HCT116 (cell line): ENCODE measurements around the gene MANBA. TPM values are rescaled to one million over a fixed set of nuclear protein-coding genes. Genes with fewer than 3 reads are reported as not detected.

Experiments used
- ATAC-seq: fragments of 200-7000 bp; cut with Tn5 transposase; 2 replicates; pipeline ENCODE4 v1.9.1; 2020; ENCODE audit warnings: mild to moderate bottlenecking, moderate library complexity
- BruUV-seq: library from RNA; stranded (reverse); fragments of 400-500 nt; replicated peaks from 2 replicates; lab custom pipeline; 2021; lab: Mats Ljungman, UMichigan
- CTCF ChIA-PET: fragments of 300-600 bp; sonication (Branson Sonifier 250); formaldehyde crosslinking; loops from one replicate; lab custom pipeline; 2021; ENCODE audit warnings: antibody characterized with exemption; lab: Charles Lee
- POLR2A ChIA-PET: fragments of 300-600, 350-600 bp; sonication (Branson Sonifier 250); formaldehyde crosslinking; loops from one replicate; lab custom pipeline; 2021; ENCODE audit warnings: antibody characterized with exemption; lab: Charles Lee
- RAD21 ChIA-PET, 2 experiments: fragments of 300-600 bp; sonication (Branson Sonifier 250); formaldehyde crosslinking; loops; one replicate each; lab custom pipeline; 2023; ENCODE audit warnings: low total read pairs in 2 of 2; ENCODE audit not compliant: uncharacterized antibody in 2 of 2, unreplicated experiment in 2 of 2, low non-redundant PET in 1 of 2; lab: Charles Lee
- DNase-seq: peaks from one replicate; pipeline ENCODE4 v3.0.0-alpha.2; 2010; ENCODE audit warnings: low read depth, low spot score
- H2AFZ ChIP-seq: fragments of 200-600 bp; shearing (Covaris generic), sonication (generic); 2 replicates; pipeline ENCODE4 v1.6.1; 2017; ENCODE audit warnings: low read depth, mixed run types, mixed read lengths, antibody characterized with exemption, low read length; ENCODE audit not compliant: poor library complexity, severe bottlenecking
- H3K27ac ChIP-seq: 2 replicates; pipeline ENCODE4 v1.5.1; 2012; ENCODE audit warnings: low read depth, low read length
- H3K27me3 ChIP-seq: fragments of 200-600 bp; sonication (generic); 2 replicates; pipeline ENCODE4 v1.6.1; 2016; ENCODE audit warnings: mixed run types, low read length, mixed read lengths; ENCODE audit not compliant: insufficient read depth
- H3K36me3 ChIP-seq, 2 experiments: fragments of 200-500 bp in 1 of 2; fragments of 200-600 bp in 1 of 2; sonication (Bioruptor generic) in 1 of 2; sonication (generic) in 1 of 2; 2 replicates each; pipeline versions ENCODE4 v1.5.1 to v1.6.1; 2014 to 2016; ENCODE audit warnings: low read length in 2 of 2, inconsistent platforms in 1 of 2, mixed read lengths in 1 of 2, mixed run types in 1 of 2; ENCODE audit not compliant: insufficient read depth in 2 of 2, control insufficient read depth in 1 of 2
- H3K4me1 ChIP-seq, 2 experiments: fragments of 200-600 bp in 1 of 2; sonication (generic) in 1 of 2; 2 replicates each; pipeline versions ENCODE4 v1.5.1 to v1.6.1; 2012 to 2017; ENCODE audit warnings: low read length in 2 of 2, inconsistent platforms in 1 of 2, mild to moderate bottlenecking in 1 of 2, mixed read lengths in 1 of 2, mixed run types in 1 of 2, moderate library complexity in 1 of 2; ENCODE audit not compliant: insufficient read depth in 2 of 2, control insufficient read depth in 1 of 2
- H3K4me2 ChIP-seq: fragments of 200-600 bp; sonication (generic); 2 replicates; pipeline ENCODE4 v1.6.1; 2017; ENCODE audit warnings: mixed run types, low read length, mixed read lengths
- H3K4me3 ChIP-seq, 2 experiments: fragments of 200-600 bp in 1 of 2; sonication (generic) in 1 of 2; replicated peaks in 1 of 2; 2 replicates each; pipeline ENCODE4 v1.5.1; 2011 to 2016; ENCODE audit warnings: low read length in 2 of 2, control low read depth in 1 of 2, low read depth in 1 of 2, mild to moderate bottlenecking in 1 of 2, mixed read lengths in 1 of 2, mixed run types in 1 of 2
- H3K79me2 ChIP-seq: fragments of 200-600 bp; sonication (generic); 2 replicates; pipeline ENCODE4 v1.6.1; 2017; ENCODE audit warnings: mild to moderate bottlenecking, mixed run types, low read length, moderate library complexity, mixed read lengths; ENCODE audit not compliant: insufficient read depth
- H3K9ac ChIP-seq: fragments of 200-600 bp; sonication (generic); 2 replicates; pipeline ENCODE4 v1.6.1; 2016; ENCODE audit warnings: low read length, mixed read lengths
- H3K9me2 ChIP-seq: fragments of 200-600 bp; sonication (generic), shearing (Covaris generic); 2 replicates; pipeline ENCODE4 v1.6.1; 2017; ENCODE audit warnings: mixed run types, mild to moderate bottlenecking, moderate library complexity; ENCODE audit not compliant: insufficient read depth
- H3K9me3 ChIP-seq, 2 experiments: fragments of 200-500 bp in 1 of 2; fragments of 200-600 bp in 1 of 2; sonication (Bioruptor generic) in 1 of 2; sonication (generic) in 1 of 2; 2 replicates each; pipeline ENCODE4 v1.6.1; 2014 to 2017; ENCODE audit warnings: low read length in 2 of 2, mixed read lengths in 2 of 2, inconsistent platforms in 1 of 2, low read depth in 1 of 2, mild to moderate bottlenecking in 1 of 2, mixed run types in 1 of 2, moderate library complexity in 1 of 2; ENCODE audit not compliant: control insufficient read depth in 1 of 2, insufficient read depth in 1 of 2
- H4K20me1 ChIP-seq: fragments of 200-600 bp; sonication (generic), shearing (Covaris generic); 2 replicates; pipeline ENCODE4 v1.6.1; 2017; ENCODE audit warnings: mixed run types, mild to moderate bottlenecking, moderate library complexity; ENCODE audit not compliant: insufficient read depth
- CEBPB ChIP-seq: IDR thresholded peaks from 2 replicates; pipeline ENCODE4 v1.6.1; 2012; ENCODE audit warnings: low read depth
- EGR1 ChIP-seq: IDR thresholded peaks from 2 replicates; pipeline ENCODE4 v1.6.1; 2012; ENCODE audit warnings: low read depth
- ELF1 ChIP-seq: IDR thresholded peaks from 2 replicates; pipeline ENCODE4 v1.6.1; 2012; ENCODE audit warnings: low read depth, borderline replicate concordance
- EZH2 ChIP-seq: fragments of 200-600 bp; sonication (generic); IDR thresholded peaks from 2 replicates; pipeline ENCODE4 v1.6.1; 2017; ENCODE audit warnings: antibody characterized with exemption, mixed run types
- FOSL1 ChIP-seq: IDR thresholded peaks from 2 replicates; pipeline ENCODE4 v1.6.1; 2012; ENCODE audit warnings: low read depth
- JUND ChIP-seq: IDR thresholded peaks from 2 replicates; pipeline ENCODE4 v1.6.1; 2012
- POLR2A ChIP-seq: IDR thresholded peaks from 2 replicates; pipeline ENCODE4 v1.7.0; 2011; ENCODE audit warnings: borderline replicate concordance; ENCODE audit not compliant: insufficient read depth, insufficient read length; ENCODE audit errors: extremely low read depth
- SP1 ChIP-seq: IDR thresholded peaks from 2 replicates; pipeline ENCODE4 v1.6.1; 2012; ENCODE audit warnings: low read depth
- SRF ChIP-seq: IDR thresholded peaks from 2 replicates; pipeline ENCODE4 v1.6.1; 2012; ENCODE audit warnings: low read depth
- TCF7L2 ChIP-seq: IDR thresholded peaks from 2 replicates; pipeline ENCODE4 v1.7.0; 2011; ENCODE audit warnings: borderline replicate concordance, inconsistent platforms; ENCODE audit not compliant: insufficient read depth, insufficient read length; ENCODE audit errors: extremely low read depth
- YY1 ChIP-seq: IDR thresholded peaks from 2 replicates; pipeline ENCODE4 v1.6.1; 2011; ENCODE audit warnings: low read length, low read depth, moderate library complexity, mild to moderate bottlenecking; ENCODE audit not compliant: insufficient replicate concordance; ENCODE audit errors: extremely low read depth
- ZNF274 ChIP-seq: fragments of 200-500 bp; sonication (Bioruptor generic); IDR thresholded peaks from 2 replicates; pipeline ENCODE4 v1.6.1; 2014; ENCODE audit warnings: mild to moderate bottlenecking, low read depth, low read length, inconsistent platforms
- intact Hi-C: fragments of 100-400 bp; cut with micrococcal nuclease; formaldehyde crosslinking; loops from 2 replicates; pipeline ENCODE4 v1.10.0; 2022
- total RNA-seq: library from RNA; stranded (reverse); gene quantifications from one replicate; pipeline ENCODE4 v1.2.1, GENCODE V29; 2021; ENCODE audit not compliant: unreplicated experiment
- TF ChIP-seq, protein P1 (sequence below): IDR thresholded peaks from 2 replicates; pipeline ENCODE4 v1.6.1; 2011; ENCODE audit warnings: mild to moderate bottlenecking, low read length, moderate library complexity; ENCODE audit not compliant: insufficient replicate concordance; ENCODE audit errors: extremely low read depth
- TF ChIP-seq, protein P2 (sequence below): IDR thresholded peaks from 2 replicates; pipeline ENCODE4 v1.6.1; 2012
- TF ChIP-seq, protein P3 (sequence below): IDR thresholded peaks from 2 replicates; pipeline ENCODE4 v1.6.1; 2012

Gene MANBA
- total RNA-seq, 1 experiment from 2014 or later: 21.3 TPM

DNA sequence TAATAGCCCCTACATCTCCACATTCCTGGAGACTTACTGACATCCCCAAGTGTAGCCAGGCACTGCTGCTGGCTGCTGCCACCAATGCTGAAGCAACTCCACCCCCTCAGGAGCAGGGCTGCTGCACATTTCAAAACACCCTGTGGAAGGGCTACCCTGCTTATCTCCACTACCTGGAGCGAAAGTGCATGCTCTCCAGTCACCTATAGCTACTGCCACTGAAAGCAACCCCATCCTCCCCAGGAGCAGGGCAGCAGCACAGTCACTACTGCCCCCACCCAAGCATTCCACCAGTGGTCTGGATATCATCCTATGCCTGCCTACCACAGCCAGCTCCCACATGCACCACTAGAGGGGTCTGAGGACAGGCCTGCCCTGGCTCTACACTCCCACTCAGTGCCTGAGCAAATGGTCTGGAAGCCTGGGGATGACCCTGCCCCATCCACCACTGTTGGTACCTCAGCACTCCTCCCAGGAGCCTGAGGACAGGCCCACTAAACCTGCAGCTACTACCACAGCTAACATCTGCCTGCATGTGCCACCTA is 55.3 kb downstream of the MANBA start:
- intact Hi-C loops: no loop called here
- ChIA-PET CTCF (no interaction called here), RAD21 (no interaction called here), POLR2A (no interaction called here)
- Histone ChIP-seq H3K4me2 (no peak overlapping the region), H4K20me1 (no peaks in the 10 kb centered on the region), H3K27me3 (no peaks in the 10 kb centered on the region), H3K79me2 (no peaks in the 10 kb centered on the region), H3K36me3 (no peaks in the 10 kb centered on the region), H3K9me2 (no peaks in the 10 kb centered on the region), H3K9me3 (no peaks in the 10 kb centered on the region), H3K4me3 (no peak overlapping the region), H3K9ac (no peak overlapping the region), H3K27ac (no peak overlapping the region), H2AFZ (no peak overlapping the region), H3K4me1 (no peaks in the 10 kb centered on the region)
- TF ChIP-seq JUND (no peak), SP1 (no peak), POLR2A (no peak), TCF7L2 (no peak), ZNF274 (no peak), FOSL1 (no peak), EZH2 (no peak), ELF1 (no peak), SRF (no peak), EGR1 (no peak), YY1 (no peak), CEBPB (no peak)
- TF ChIP-seq, protein P1, sequence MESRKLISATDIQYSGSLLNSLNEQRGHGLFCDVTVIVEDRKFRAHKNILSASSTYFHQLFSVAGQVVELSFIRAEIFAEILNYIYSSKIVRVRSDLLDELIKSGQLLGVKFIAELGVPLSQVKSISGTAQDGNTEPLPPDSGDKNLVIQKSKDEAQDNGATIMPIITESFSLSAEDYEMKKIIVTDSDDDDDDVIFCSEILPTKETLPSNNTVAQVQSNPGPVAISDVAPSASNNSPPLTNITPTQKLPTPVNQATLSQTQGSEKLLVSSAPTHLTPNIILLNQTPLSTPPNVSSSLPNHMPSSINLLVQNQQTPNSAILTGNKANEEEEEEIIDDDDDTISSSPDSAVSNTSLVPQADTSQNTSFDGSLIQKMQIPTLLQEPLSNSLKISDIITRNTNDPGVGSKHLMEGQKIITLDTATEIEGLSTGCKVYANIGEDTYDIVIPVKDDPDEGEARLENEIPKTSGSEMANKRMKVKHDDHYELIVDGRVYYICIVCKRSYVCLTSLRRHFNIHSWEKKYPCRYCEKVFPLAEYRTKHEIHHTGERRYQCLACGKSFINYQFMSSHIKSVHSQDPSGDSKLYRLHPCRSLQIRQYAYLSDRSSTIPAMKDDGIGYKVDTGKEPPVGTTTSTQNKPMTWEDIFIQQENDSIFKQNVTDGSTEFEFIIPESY: no peak
- TF ChIP-seq, protein P2, sequence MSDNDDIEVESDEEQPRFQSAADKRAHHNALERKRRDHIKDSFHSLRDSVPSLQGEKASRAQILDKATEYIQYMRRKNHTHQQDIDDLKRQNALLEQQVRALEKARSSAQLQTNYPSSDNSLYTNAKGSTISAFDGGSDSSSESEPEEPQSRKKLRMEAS: no peak
- TF ChIP-seq, protein P3, sequence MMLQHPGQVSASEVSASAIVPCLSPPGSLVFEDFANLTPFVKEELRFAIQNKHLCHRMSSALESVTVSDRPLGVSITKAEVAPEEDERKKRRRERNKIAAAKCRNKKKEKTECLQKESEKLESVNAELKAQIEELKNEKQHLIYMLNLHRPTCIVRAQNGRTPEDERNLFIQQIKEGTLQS: no peak
- ATAC-seq (no peak), DNase-seq (no peak)
- BruUV-seq: no TSS peak
